Spleen (tissue), 7 donors: ENCODE results near the gene TRMT10B.

Experiments used
- POLR2AphosphoS5 ChIP-seq, 3 donors: sonication (generic); formaldehyde crosslinking; IDR thresholded peaks; one replicate each; pipeline ENCODE4 v1.5.1; 2017; ENCODE audit warnings: antibody characterized with exemption in 3 of 3
- TF ChIP-seq, protein P1 (sequence below), 11 experiments: fragments of 200-600 bp in 7 of 11; fragments of 450-650 bp in 4 of 11; sonication (generic) in 4 of 11; IDR thresholded peaks in 8 of 11; conservative IDR thresholded peaks in 3 of 11; 1 replicate in 7 of 11; 2 replicates in 4 of 11; pipeline versions ENCODE4 v1.4.0 to v1.8.0; 2016 to 2021; ENCODE audit warnings: antibody characterized with exemption in 11 of 11, inconsistent platforms in 4 of 11, mild to moderate bottlenecking in 1 of 11
- donor health status: DM: no; HTN: no; CAD: no; lungs with moderate emphysema.
- donor health status: DM: no; HTN: no; CAD: no.
- donor health status: DM: no; HTN: no; CAD: no.

DNA sequence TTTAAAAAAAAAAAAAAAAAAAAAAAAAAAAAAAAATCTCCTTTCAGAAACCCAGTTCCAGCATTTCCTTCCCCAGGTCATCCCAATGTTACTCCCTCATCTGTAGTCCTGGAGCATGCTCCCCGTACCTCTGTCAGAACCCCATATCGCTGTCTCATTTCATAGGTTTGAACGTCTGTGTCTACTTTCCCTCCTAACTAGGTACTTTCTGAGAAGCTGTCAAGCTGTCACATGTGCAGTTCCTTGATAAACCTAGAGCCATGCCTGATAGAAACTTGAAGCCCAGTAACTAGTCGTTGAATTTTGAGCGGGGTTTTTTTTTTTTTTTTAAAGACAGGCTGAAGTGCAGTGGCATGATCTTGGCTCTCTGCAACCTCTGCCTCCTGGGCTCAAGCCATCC is 15.7 kb downstream of the TRMT10B start:
- TF ChIP-seq, protein P1, sequence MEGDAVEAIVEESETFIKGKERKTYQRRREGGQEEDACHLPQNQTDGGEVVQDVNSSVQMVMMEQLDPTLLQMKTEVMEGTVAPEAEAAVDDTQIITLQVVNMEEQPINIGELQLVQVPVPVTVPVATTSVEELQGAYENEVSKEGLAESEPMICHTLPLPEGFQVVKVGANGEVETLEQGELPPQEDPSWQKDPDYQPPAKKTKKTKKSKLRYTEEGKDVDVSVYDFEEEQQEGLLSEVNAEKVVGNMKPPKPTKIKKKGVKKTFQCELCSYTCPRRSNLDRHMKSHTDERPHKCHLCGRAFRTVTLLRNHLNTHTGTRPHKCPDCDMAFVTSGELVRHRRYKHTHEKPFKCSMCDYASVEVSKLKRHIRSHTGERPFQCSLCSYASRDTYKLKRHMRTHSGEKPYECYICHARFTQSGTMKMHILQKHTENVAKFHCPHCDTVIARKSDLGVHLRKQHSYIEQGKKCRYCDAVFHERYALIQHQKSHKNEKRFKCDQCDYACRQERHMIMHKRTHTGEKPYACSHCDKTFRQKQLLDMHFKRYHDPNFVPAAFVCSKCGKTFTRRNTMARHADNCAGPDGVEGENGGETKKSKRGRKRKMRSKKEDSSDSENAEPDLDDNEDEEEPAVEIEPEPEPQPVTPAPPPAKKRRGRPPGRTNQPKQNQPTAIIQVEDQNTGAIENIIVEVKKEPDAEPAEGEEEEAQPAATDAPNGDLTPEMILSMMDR (IDR thresholded peaks at IDR 0.05 in 8 of 11, conservative IDR thresholded peaks at IDR 0.05 in 3 of 11) = no peak
- TF ChIP-seq POLR2AphosphoS5 (IDR thresholded peaks at IDR 0.05) = no peak
